WERI-Rb-1 (cell line): ENCODE measurements around the gene CARD14.

Experiments used
- DNase-seq: peaks from one replicate; pipeline ENCODE4 v3.0.0-alpha.2; 2020
- H3K27ac ChIP-seq: fragments of 250-450 bp; sonication (Bioruptor Pico); 2 replicates; pipeline ENCODE4 v1.5.1; 2020; ENCODE audit warnings: mild to moderate bottlenecking, moderate library complexity
- H3K27me3 ChIP-seq: fragments of 250-450 bp; sonication (Bioruptor Pico); 2 replicates; pipeline ENCODE4 v1.5.1; 2021; ENCODE audit warnings: mild to moderate bottlenecking, low read depth, moderate library complexity; ENCODE audit not compliant: insufficient read depth, severe bottlenecking
- H3K36me3 ChIP-seq: fragments of 250-450 bp; sonication (Bioruptor Pico); 2 replicates; pipeline ENCODE4 v1.5.1; 2020; ENCODE audit warnings: mild to moderate bottlenecking, moderate library complexity
- H3K4me3 ChIP-seq: 2 replicates; pipeline ENCODE4 v1.5.1; 2011; ENCODE audit warnings: low read depth, mild to moderate bottlenecking, control low read depth, low read length
- H3K9me3 ChIP-seq: fragments of 250-450 bp; sonication (Bioruptor Pico); 2 replicates; pipeline ENCODE4 v1.5.1; 2021; ENCODE audit warnings: mild to moderate bottlenecking, moderate library complexity; ENCODE audit not compliant: severe bottlenecking
- TF ChIP-seq, protein P1 (sequence below): IDR thresholded peaks from 2 replicates; pipeline ENCODE4 v1.5.1; 2011; ENCODE audit warnings: low read depth, mild to moderate bottlenecking, control low read depth, inconsistent platforms, low read length

The CARD14 gene

DNA sequence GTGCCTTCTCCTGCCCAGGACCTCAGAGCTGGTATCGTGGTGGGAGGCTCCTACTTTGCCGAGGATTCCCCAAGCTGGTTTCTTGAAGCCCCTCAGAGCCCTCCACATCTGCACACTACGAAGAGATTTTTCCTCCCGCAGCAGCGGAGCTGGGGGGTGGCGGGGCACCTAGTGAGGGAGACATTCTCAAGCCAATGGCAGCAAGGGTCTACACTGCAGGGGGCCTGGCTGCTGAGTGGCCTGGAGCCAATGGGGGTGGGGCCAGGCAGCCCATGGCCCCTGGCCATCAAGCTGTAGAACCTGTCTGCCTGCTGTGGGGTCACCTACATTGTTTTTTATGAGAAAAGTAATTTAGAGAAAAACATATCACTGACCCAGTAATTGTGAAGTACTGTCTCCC, 55.4 kb downstream of the CARD14 start:
- TF ChIP-seq, protein P1, sequence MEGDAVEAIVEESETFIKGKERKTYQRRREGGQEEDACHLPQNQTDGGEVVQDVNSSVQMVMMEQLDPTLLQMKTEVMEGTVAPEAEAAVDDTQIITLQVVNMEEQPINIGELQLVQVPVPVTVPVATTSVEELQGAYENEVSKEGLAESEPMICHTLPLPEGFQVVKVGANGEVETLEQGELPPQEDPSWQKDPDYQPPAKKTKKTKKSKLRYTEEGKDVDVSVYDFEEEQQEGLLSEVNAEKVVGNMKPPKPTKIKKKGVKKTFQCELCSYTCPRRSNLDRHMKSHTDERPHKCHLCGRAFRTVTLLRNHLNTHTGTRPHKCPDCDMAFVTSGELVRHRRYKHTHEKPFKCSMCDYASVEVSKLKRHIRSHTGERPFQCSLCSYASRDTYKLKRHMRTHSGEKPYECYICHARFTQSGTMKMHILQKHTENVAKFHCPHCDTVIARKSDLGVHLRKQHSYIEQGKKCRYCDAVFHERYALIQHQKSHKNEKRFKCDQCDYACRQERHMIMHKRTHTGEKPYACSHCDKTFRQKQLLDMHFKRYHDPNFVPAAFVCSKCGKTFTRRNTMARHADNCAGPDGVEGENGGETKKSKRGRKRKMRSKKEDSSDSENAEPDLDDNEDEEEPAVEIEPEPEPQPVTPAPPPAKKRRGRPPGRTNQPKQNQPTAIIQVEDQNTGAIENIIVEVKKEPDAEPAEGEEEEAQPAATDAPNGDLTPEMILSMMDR = no peak
- Histone ChIP-seq H3K27ac (no peak overlapping the region), H3K4me3 (no peak overlapping the region), H3K9me3 (no peaks in the 10 kb centered on the region), H3K27me3 (no peaks in the 10 kb centered on the region), H3K36me3 (peaks cover 11% of the 10 kb centered on the region)
- no peak for DNase-seq

DNA sequence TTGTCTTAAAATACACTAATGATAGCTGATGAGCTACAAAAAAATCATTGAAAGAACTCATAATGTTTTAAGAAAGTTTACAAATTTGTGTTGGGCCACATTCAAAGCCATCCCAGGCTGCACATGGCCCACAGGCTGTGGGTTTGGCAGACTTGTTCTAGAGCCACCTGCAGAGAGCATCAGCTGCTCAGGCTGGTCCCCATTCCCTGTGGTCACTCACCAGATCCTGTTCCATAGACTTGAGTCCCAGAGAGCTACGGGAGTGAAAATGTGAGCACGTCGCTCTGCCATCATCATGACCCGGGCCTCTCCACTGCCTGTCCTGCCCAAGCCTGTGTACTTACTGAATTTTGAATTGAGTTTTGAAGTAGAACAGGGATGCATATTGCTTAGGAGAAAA, 57.3 kb downstream of the CARD14 start:
- peaks cover 17% of the 10 kb centered on the region for H3K36me3 ChIP-seq
- no peaks in the 10 kb centered on the region for H3K27me3 ChIP-seq
- no peak overlapping the region for H3K4me3 ChIP-seq
- no peak for DNase-seq
- H3K9me3 ChIP-seq = peaks cover 3% of the 10 kb centered on the region
- no peak overlapping the region for H3K27ac ChIP-seq
- TF ChIP-seq, protein P1 = no peak

DNA sequence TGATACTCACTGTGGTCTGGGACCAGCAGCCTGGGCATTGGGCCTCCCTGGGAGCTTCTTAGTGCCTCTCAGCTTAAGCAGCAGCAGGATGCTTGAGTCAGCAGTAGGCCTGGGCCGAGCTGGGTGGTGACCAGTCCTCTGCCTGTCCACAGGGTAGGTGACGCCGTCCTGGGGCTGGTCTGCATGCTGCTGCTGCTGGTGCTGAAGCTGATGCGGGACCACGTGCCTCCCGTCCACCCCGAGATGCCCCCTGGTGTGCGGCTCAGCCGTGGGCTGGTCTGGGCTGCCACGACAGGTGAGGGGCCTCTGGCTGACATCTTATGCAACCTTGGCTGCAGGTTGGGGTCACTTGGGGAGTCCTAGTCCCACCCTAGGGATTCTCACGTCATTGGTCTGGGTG, 57.8 kb downstream of the CARD14 start:
- H3K27me3 ChIP-seq = no peaks in the 10 kb centered on the region
- DNase-seq = no peak
- peaks cover 14% of the 10 kb centered on the region for H3K36me3 ChIP-seq
- no peak overlapping the region for H3K4me3 ChIP-seq
- TF ChIP-seq, protein P1 = no peak
- peaks cover 8% of the 10 kb centered on the region for H3K9me3 ChIP-seq
- no peak overlapping the region for H3K27ac ChIP-seq

DNA sequence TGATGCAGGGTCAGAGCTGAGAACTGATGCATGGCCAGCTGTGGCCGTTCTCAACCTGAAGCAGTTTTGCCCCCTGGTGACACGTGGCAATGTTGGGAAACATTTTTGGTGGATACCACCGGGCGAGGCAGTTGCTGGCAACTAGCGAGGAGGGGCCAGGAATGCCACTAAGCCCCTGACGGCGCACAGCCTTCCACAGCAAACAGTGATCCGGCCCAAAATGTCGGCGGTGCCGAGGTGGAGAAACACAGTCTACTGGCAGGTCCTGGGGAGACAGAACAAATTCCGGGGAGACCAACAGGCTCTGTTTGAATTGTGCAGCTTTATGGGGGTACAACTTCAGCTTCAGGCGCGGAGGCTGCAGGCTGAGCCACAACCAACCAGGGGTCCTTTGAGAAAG, 58.6 kb downstream of the CARD14 start:
- H3K27ac ChIP-seq = no peak overlapping the region
- H3K4me3 ChIP-seq = no peak overlapping the region
- peaks cover 14% of the 10 kb centered on the region for H3K9me3 ChIP-seq
- TF ChIP-seq, protein P1 = no peak
- DNase-seq = no peak
- H3K27me3 ChIP-seq = no peaks in the 10 kb centered on the region
- peaks cover 14% of the 10 kb centered on the region for H3K36me3 ChIP-seq

GRCh38 chr17:80229011-80229410, 59.2 kb downstream of the CARD14 start:
- Histone ChIP-seq H3K4me3 (no peak overlapping the region), H3K36me3 (peaks cover 12% of the 10 kb centered on the region), H3K27ac (no peak overlapping the region), H3K27me3 (no peaks in the 10 kb centered on the region), H3K9me3 (peaks cover 17% of the 10 kb centered on the region)
- TF ChIP-seq, protein P1 = no peak
- DNase-seq = no peak

DNA sequence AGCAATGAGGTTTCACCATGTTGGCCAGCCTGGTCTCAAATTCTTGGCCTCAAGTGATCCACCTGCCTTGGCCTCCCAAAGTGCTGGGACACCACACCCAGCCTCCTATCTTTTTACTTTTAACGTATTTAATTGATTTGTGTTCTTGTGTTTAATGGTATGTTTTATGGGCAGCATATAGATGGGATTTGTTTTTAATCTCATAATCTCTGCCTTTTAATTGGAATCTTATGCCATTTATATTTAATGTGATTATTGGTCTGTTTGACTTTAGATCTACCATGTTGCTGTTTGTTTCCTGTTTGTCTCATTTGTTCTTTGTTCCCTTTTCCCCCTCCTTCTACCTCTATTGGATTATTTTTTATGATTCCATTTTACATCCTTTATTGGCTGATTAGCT, 62.6 kb downstream of the CARD14 start:
- no peak for DNase-seq
- Histone ChIP-seq H3K36me3 (peaks cover 16% of the 10 kb centered on the region), H3K27me3 (no peaks in the 10 kb centered on the region), H3K4me3 (no peak overlapping the region), H3K27ac (no peak overlapping the region), H3K9me3 (peaks cover 19% of the 10 kb centered on the region)
- TF ChIP-seq, protein P1 = no peak
